ENCODE measurements around the gene SAMD13. TPM values are rescaled to one million over a fixed set of nuclear protein-coding genes. Genes with fewer than 3 reads are reported as not detected.

SAMD13 gene
- total and polyA plus RNA-seq, 2 of the 4 experiments (the other 2 are of a cell fraction): 0.27 to 0.36 TPM

GRCh38 chr1:84347271-84347931 is 45.9 kb downstream of the SAMD13 start:
- CTCF ChIA-PET: interaction anchor here (1.1 kb wide), 1 partner anchor 14 kb away, joined by 4 read pairs; no protein-coding TSS in a partner anchor
- H3K27ac ChIP-seq (ENCODE audit: insufficient read depth, low read length): peak overlapping the region; percentile 19; the same call in 1 of the 2 replicates

More at GRCh38 chr1:84347271-84347931, 45.9 kb downstream of the SAMD13 start:
- peak overlapping the region; percentile 17 for H4K5ac ChIP-seq (ENCODE audit: low read depth, low read length)
- no peak overlapping the region for H2AK9ac ChIP-seq (replicated peaks; ENCODE audit: low read depth, low read length, poor library complexity)
- H3K4ac ChIP-seq (ENCODE audit: low read depth, low read length): peak overlapping the region; percentile 73; the same call in 1 of the 2 replicates
- H2BK5ac ChIP-seq (ENCODE audit: low read depth, low read length, poor library complexity, severe bottlenecking): peak overlapping the region; percentile 53
- H3K4me1 ChIP-seq (ENCODE audit: control insufficient read depth, insufficient read depth, low read length): peaks cover 9% of the 10 kb centered on the region
- peak overlapping the region; percentile 80; the same call in 2 of the 3 replicates for H2BK15ac ChIP-seq (ENCODE audit: low read depth, low read length)
- H2BK120ac ChIP-seq (ENCODE audit: low read depth, low read length): peak overlapping the region; percentile 76
- H3K9ac ChIP-seq (ENCODE audit: low read depth, low read length): peak overlapping the region; percentile 43
- H3K4me3 ChIP-seq (ENCODE audit: insufficient read depth, low read depth, low read length): no peak overlapping the region
- no TSS peak for BruUV-seq (replicated peaks)
- 0 out of 2 replicates have a peak overlapping the region, but pooled peaks have one; percentile 20 for H4K91ac ChIP-seq (ENCODE audit: insufficient read depth, low read depth, low read length)
- no peaks in the 10 kb centered on the region for H3K27me3 ChIP-seq (ENCODE audit: control insufficient read depth, insufficient read depth, low read length)
- TF ChIP-seq MAFK (IDR thresholded peaks at IDR 0.05; ENCODE audit: low read depth, low read length) (peak; percentile 62; the same call in 1 of the 2 replicates), RFX5 (IDR thresholded peaks at IDR 0.05; ENCODE audit: low read depth, low read length) (no peak), BHLHE40 (IDR thresholded peaks at IDR 0.05; ENCODE audit: low read depth, low read length) (0 out of 2 replicates have a peak, but pooled peaks have one; percentile 6)
- no peaks in the 10 kb centered on the region for H3K36me3 ChIP-seq (ENCODE audit: control insufficient read depth, insufficient read depth, low read length)
- no peaks in the 10 kb centered on the region for H3K9me1 ChIP-seq (ENCODE audit: insufficient read depth, low read length)
- peak overlapping the region; percentile 36; the same call in 1 of the 2 replicates for H2BK20ac ChIP-seq (ENCODE audit: low read depth, low read length)
- WGBS, 2 experiments (ENCODE audit: extremely low coverage in 2 of 2, insufficient read length in 1 of 2): 33% methylated on average over 4 of the region's 6 CpGs; no CpG with 5 or more reads in 1 of the 2 experiments
- peak; percentile 52 for ATAC-seq (ENCODE audit: low read depth)
- no peaks in the 10 kb centered on the region for H3K9me3 ChIP-seq (ENCODE audit: control insufficient read depth, insufficient read depth, low read length)
- peak overlapping the region; percentile 28; the same call in 1 of the 2 replicates for H3K23ac ChIP-seq (ENCODE audit: low read depth, low read length)
- H3K79me1 ChIP-seq (ENCODE audit: low read depth in 1 of 2, low read length in 2 of 2): no peaks in the 10 kb centered on the region
- H2AK5ac ChIP-seq (ENCODE audit: low read depth, low read length): no peak overlapping the region
- H3K14ac ChIP-seq (replicated peaks; ENCODE audit: low read depth, low read length): peak overlapping the region; percentile 67
- H4K20me1 ChIP-seq (ENCODE audit: insufficient read depth, low read length): no peaks in the 10 kb centered on the region
- H2AFZ ChIP-seq (replicated peaks; ENCODE audit: low read length, poor library complexity): peak overlapping the region; percentile 84
- H3K4me2 ChIP-seq (ENCODE audit: low read depth, low read length): peak overlapping the region; percentile 63
- in situ Hi-C loops (cut with MboI; ENCODE audit: low sequenced_read_pairs) (no loop called here), dilution Hi-C loops (cut with HindIII; ENCODE audit: low sequenced_read_pairs, unreplicated experiment) (no loop called here), intact Hi-C loops (cut with micrococcal nuclease) (no loop called here)
- H3K18ac ChIP-seq (ENCODE audit: low read depth, low read length): peak overlapping the region; percentile 42
- POLR2A ChIA-PET (ENCODE audit: unreplicated experiment): no interaction called here
- H4K8ac ChIP-seq (ENCODE audit: low read depth in 2 of 2, low read length in 2 of 2): peak overlapping the region; percentile 23 to 56; a peak in 3 of 4 replicates
- peak; percentile 36 for DNase-seq
- H3K56ac ChIP-seq (ENCODE audit: extremely low read depth, insufficient read depth, low read length): 0 out of 2 replicates have a peak overlapping the region, but pooled peaks have one; percentile 2
